Stimulated activated CD8-positive, alpha-beta memory T cell treated with anti-CD3 and anti-CD28 coated beads, Interleukin-2, amount 100 ng/mL, for 48 hours (primary cell): ENCODE measurements around the gene UNC13B.
"Not testable (repeated sequence)": the region's sequence is repeated elsewhere in the genome, so short reads cannot be mapped to it uniquely, and the experiment has no call there.

ENCODE experiments used
- DNase-seq, 2 donors: peaks; one replicate each; pipeline ENCODE4 v3.0.0-alpha.2; 2020; ENCODE audit warnings: low read depth in 2 of 2

UNC13B gene

GRCh38 chr9:35161713-35162604, at the start of gene UNC13B:
TSS of gene UNC13B (plus strand) at chr9:35162009. CDS start at chr9:35162284, 275 bp downstream.
- DNase-seq = peak; percentile 55 to 66

GRCh38 chr9:35112257-35113020, 49.4 kb upstream of the UNC13B start:
- no peak for DNase-seq

DNA sequence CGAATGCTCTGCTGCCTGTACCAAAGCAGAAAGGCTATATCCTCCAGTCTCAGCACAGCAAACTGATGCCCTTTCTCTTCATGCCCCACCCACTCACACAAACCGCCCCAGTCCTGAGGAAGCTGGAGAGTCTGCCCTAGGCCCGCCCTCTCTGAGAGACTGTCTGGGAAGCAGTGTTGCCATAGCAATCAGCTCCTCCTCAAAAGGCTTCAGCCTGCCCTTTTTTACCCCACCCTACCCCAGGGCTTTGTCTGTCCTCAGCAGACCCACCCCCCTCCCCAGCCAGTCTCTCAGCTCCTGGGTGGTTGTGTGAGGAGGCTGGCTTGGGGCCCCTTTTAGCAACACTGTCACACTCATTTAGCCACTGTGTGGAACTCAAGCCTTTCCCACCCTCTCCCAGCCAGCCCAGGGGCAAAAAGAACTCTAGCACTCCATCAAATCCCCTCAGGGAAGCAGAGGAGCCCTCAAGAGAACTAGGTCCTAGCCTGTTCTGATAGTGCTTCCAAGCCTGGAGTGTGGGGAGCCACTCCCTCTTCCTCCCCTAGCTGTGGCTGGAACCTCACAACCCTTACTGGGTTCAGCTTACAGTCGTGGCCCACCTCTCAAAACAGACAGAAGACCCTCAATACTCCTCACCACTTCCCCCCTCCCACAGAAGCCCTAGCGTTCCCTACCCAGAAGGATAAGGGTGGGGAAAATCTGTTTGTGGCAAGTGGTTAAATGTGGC, 47.5 kb upstream of the UNC13B start:
- peak; percentile 57 to 60 for DNase-seq

DNA sequence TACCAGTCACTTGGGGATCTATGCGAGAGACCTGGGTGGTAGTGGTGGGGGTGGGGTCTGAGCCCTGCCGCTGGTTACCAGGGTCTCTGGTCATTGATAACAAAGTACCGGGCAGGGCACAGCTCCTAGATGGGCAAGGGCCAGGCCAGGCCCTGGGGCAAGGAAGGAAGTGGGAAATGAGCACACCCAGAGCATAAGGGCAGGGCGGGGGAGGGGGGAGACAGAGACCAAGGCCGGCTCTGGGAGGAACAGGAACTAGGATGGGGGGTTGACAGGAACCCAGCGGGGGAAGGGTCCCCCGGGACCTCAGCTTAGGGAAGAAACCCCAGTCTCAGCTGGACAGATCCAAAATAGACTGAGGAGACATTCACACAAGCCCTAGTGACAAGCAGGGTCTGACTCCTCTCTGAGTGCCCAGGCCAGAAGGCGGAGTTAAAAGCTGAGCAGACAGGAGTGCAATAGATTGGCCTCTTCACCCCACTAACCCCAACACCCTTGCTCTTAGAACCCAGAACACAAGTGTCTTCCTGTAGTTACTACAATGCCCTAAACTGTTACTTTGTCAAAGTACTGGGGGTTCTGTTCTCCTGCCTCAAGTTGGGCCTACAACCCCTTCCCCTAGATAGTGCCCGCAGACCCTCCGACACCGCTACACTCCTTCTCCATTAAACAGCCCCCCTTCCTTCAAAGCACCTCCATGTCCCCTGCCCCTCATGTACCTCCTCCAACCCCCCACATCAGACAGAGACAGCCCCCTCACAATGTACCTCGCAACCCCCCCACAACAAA, 46.8 kb upstream of the UNC13B start:
- DNase-seq = no peak

DNA sequence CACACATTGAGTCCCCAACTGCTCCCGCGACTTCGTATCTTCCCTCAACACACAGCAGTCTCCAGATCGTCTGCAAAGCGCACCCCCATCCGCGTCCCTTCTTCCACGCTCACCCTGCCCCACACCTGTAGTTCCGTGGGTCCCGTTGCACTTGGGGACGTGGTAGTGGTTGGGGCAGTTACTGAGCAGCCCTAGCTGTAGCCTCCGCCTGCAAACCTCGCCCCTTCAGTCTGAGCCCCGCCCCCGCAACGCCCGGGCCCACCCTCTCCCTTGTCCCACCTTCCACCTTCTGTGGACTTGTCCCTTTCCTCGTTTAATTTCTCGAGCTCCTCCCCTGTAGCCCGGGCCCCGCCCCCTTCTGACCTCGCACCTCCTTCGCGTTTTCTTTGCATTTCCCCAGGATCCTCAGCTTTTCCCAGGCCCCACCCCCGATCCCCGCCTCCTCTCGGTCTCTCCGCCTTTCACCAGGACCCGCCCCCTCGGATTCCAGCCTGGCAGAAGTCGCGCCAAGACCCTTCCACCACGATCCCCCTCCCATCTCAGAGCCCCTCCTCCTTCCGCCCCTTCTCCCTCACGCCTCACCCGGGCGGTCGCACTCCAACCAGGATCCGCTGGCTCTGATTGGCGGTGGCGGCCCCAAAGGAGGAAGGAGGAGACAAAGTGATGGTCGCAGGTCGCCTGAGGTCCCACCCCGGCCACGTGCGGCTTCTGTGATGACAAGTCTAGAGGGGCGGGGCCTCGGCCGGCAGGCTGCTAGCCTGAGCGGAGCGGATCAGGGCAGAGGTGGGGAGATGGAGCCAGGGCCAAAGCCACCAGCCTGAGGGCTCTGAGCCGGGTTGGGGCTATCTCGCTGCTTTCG, 45.9 kb upstream of the UNC13B start, which contains the start of gene ATOSB:
ATOSB (minus strand) TSS at position 183 of the 859 bp plus-strand sequence. CDS start 7,588 bp downstream, outside the sequence.
- DNase-seq = peak; percentile 92

- no peak for DNase-seq
Measured at GRCh38 chr9:35116539-35116897, 45.3 kb upstream of the UNC13B start.

- DNase-seq = peak; percentile 65 to 73
Measured at GRCh38 chr9:35116898-35117551, 44.8 kb upstream of the UNC13B start.

GRCh38 chr9:35134920-35135319, 26.9 kb upstream of the UNC13B start:
- DNase-seq = no peak

DNA sequence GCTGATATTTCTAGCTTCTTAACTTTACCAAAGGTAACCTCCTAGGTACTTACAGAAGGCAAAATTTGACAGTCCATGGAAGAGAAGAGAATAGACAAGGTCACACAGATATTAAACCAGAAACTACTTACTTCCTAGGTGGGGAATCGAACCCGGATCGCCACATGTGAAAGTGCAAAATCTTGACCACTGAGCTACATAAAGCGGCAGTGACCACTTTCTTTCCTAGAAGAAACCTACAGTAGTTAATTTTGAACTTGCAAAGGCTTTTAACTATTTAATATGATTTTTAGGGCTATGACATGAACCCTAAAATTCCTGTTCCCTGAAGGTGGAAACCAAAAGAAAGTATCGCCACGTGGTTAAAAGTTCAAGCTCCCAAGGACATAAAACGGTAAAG, 25.8 kb upstream of the UNC13B start:
- DNase-seq = no peak

DNA sequence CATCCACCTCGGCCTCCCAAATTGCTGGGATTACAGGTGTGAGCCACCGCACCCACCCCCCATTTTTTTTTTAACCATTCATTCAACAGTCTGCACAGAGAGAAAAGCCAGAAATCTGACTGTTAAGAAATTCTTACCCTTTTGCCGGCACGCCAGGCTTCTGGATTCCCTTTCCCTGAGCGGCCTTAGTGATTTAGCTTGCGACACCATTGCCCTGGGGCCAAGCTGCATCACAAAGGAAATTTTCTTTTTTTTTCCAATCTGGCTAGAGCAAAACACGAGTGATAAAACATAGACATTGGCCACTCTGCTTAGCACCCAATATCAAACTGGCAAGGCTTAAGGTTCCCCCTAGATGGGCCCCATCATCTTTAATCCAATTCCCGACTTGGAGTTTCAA, 24.9 kb upstream of the UNC13B start:
- DNase-seq = no peak

DNA sequence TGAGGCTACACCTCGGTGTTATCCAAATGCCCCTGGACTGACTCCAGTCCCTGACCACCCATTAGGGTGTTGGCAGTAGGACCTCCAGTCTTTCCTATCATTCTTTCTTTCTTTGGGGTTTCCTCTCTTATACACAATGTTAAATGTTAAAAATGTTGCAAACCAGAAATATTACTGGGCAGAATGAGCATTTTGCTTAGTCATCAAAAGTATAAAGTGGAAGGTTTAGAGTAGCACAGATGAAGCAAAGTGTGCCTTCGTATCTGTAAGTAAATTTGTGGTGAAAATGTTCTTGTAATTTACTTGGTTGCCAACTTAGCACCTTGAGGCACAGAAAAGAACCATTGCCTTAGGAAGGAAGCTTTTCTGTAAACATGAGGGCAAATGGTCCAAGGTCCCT, 21.7 kb upstream of the UNC13B start:
- no peak for DNase-seq

DNA sequence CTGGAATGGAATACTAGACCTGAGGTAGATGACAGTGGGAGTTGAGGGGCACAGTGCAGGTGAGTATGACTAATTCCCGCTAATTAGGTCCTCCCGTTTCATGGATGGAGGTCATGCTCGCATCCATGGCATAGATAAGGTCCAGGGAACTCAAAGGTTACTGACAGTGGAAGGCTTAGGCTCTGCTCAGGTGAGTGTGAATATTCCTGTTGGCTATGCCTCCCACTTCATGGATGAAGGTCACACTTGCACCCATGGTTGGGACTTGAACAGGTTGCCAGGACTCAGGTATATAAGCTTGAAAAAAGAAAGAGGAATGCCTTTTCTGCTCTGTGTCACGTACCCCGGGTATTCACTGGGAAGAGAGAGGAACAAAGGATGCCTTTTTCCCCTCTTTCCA, 19.8 kb upstream of the UNC13B start:
- no peak for DNase-seq

DNA sequence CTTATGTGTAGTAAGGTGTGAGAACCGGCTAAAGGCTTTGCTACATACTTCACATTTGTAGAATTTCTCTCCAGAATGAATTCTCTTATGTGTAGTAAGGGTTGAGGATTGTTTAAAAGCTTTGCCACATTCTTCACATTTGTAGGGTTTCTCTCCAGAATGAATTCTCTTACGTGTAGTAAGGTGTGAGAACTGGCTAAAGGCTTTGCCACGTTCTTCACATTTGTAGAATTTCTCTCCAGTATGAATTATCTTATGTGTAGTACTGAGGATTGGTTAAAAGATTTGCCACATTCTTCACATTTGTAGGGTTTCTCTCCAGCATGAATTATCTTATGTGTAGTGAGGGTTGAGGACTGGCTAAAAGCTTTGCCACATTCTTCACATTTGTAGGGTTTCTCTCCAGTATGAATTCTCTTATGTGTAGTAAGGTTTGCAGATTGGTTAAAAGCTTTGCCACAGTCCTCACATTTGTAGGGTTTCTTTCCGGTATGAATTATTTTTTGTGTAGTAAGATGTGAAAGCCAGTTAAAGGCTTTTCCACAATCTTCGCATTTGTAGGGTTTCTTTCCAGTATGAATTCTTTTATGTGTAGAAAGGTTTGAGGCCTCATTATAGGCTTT, 13.8 kb upstream of the UNC13B start:
- not testable (repeated sequence) for DNase-seq

GRCh38 chr9:35152926-35153325, 8.9 kb upstream of the UNC13B start:
- no peak for DNase-seq

DNA sequence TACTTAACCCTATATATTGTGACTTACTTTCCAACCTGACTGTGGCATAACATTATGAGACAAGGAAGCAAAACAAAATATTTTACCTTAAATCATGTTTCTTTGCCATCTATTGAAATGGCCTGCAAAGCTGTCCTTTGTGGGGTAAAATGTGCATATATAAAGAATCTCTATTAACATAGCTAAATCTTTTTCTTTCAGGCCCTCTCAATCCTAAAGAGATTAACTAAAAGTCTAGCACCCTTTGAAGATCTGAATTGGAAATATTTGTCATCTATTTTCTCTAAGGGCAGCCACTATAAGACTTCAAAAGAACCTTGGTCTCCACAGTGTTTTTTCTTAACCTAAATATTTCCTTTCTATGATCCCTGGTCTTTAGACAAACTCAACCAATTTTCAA, 5.0 kb upstream of the UNC13B start:
- DNase-seq = no peak

DNA sequence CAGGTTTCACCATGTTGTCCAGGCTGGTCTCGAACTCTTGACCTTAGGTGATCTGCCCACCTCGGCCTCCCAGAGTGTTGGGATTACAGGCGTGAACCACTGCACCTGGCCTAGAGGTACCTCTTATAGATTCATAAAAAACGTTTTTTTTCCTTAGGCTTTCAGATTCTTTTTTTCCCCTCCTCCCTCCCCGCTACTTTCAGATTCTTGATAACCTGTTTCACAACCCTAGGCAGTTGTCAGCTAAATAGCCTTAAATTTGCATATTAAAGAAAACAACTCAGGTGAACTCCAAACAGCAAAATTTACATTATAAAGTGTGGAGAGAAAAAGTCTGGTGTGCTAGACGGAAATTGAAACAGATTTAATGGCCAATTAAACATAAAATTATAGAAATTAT, 4.0 kb upstream of the UNC13B start:
- not testable (repeated sequence) for DNase-seq

GRCh38 chr9:35158501-35159280, 3.1 kb upstream of the UNC13B start:
- no peak for DNase-seq

DNA sequence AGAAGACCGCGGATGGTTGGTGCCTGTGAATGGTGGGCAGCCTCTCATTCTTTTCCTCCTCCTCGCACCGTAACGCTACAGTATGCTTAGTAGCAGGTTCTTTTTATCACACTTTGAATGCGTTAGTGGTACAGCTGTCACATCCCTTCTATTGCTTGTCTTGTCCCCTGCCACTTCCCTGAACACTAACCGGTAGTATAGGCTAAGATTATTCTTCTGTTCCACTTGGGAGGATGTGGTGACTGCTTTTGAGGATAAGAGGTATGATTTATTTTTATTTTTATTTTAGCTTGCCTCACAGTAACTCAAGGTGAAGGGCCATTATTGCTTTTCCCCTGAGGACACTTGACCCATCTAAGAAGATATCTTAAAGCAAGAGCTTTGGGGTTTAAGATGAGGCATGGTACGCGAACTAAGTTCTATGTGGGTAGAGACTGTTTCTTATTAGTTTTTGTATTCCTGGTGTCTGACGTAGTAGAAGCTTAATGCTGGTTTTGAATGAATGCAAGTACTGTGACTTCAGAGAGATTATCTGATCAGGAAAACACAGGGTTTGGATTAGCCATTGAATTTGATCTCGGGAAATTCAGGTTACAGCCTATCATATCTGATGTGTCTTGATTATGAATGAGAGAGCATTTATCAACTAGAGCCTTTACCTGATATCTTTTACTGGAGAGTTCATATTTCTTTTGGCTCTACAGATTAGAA, 951 bp downstream of the UNC13B start:
- no peak for DNase-seq
